ENCODE data around the gene ADAMTS10. TPM values are rescaled to one million over a fixed set of nuclear protein-coding genes. Genes with fewer than 3 reads are reported as not detected.

Gene ADAMTS10
- 10.9 to 20.7 TPM (median 20.2 TPM) in 5 replicates for total RNA-seq (2022; extraction: Qiagen RNA extraction)

DNA sequence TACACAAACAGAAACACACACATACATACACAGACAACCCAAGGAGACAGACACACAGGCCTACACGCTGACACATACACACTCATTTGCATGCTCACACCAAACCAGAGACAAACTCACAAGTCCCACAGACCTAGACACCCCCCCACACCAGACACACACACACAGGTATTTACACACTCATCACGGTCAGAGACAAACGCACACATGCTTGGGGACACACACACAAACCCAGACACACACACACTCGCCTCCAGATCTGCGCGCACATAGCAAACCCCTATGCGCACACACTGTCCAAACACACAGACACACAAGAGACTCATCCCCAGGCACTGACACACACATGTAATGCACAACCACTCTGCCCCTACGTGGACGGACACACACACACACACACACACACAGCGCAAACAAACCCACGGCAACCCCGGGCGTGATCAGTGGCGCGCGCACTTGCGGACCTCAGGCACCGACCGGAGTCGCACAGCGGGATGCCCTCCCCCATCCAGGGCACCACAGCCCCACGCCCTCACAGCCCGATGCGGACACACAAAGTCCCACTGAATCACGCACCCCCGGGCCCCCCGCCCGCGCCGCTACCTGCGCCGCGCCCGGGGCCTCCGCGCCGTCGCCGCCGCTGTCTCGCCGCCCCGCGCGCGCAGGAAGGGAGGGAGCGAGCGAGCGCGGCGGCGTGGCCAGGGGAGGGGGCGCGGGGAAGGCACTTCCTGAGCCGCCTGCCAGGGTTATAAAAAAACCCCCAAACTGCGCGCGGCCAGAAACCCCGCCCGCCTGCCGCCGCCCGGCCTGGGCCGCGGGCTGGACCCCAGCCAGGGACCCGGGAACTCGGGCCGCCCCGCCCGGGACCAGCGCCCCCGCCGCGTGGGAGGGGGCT is at the start of gene ADAMTS10:
TSS of gene ADAMTS10 (minus strand) at position 675 of the 895 bp plus-strand sequence. CDS start 5,005 bp downstream, outside the sequence.

DNA sequence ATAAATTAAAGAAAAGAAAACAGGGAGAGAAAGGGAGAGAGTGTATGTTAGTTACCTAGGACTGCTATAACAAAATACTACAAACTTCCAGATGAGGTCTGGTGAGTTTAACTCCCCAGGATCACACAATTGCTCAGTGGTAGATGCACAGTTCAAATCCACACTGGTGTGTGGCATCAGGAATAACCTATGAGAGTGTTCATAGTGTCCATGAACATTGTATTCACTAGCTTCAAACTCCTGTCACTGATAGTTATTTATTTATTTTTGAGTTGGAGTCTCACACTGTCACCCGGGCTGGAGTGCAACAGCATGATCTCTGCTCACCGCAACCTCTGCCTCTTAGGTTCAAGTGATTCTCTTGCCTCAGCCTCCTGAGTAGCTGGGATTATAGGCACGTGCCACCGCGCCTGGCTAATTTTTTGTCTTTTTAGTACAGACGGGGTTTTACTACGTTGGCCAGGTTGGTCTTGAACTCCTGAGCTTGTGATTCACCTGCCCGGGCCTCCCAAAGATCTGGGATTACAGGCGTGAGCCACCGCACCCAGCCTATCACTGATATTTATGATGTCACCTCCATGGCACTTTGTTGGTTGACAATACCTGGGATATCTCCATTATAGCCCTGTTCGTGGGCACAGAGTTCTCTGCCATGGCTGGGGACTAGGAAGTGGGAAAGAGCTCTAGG is 19.6 kb upstream of the ADAMTS10 start, which contains the start of gene NFILZ:
TSS of gene NFILZ (plus strand) at position 638 of the 688 bp plus-strand sequence. CDS start 46,133 bp downstream, outside the sequence.

GRCh38 chr19:8577247-8577646 is 33.3 kb downstream of the ADAMTS10 start, which contains the start of gene MYO1F:
Gene MYO1F (minus strand): TSS chr19:8577442. CDS start chr19:8577309, 133 bp downstream.

Other genes starting within 250 kb of the ADAMTS10 start
- gene ANGPTL4, start 246.6 kb downstream of the ADAMTS10 start, total RNA-seq (2022; extraction: Qiagen RNA extraction), result 151 to 287 TPM (median 256 TPM) in 5 replicates
- 90.2 to 101 TPM (median 94.2 TPM) in 5 replicates for gene RAB11B, start 220.4 kb downstream of the ADAMTS10 start, total RNA-seq (2022; extraction: Qiagen RNA extraction)
- 15.6 to 20.3 TPM (median 17.7 TPM) in 5 replicates for gene MARCHF2, start 197.4 kb downstream of the ADAMTS10 start, total RNA-seq (2022; extraction: Qiagen RNA extraction)
- gene HNRNPM, start 165.7 kb downstream of the ADAMTS10 start, total RNA-seq (2022; extraction: Qiagen RNA extraction), result 229 to 311 TPM (median 235 TPM) in 5 replicates
- gene PRAM1, start 108.1 kb downstream of the ADAMTS10 start, total RNA-seq (2022; extraction: Qiagen RNA extraction), result 0.07 to 0.25 TPM (median 0.16 TPM) in 5 replicates
- gene ZNF414, start 96.5 kb downstream of the ADAMTS10 start, total RNA-seq (2022; extraction: Qiagen RNA extraction), result 17.5 to 21.7 TPM (median 18.6 TPM) in 5 replicates
- 0.14 to 0.49 TPM (median 0.28 TPM) in 5 replicates for gene MYO1F, start 33.3 kb downstream of the ADAMTS10 start, total RNA-seq (2022; extraction: Qiagen RNA extraction)
- not detected in 5 replicates for gene NFILZ, start 19.9 kb upstream of the ADAMTS10 start, total RNA-seq (2022; extraction: Qiagen RNA extraction)
- not detected in 5 replicates for gene ACTL9, start 88.1 kb upstream of the ADAMTS10 start, total RNA-seq (2022; extraction: Qiagen RNA extraction)
- gene OR2Z1, start 110.9 kb upstream of the ADAMTS10 start, total RNA-seq (2022; extraction: Qiagen RNA extraction), result not detected in 5 replicates
- 5.8 to 8.0 TPM (median 7.7 TPM) in 5 replicates for gene ZNF558, start 221.6 kb upstream of the ADAMTS10 start, total RNA-seq (2022; extraction: Qiagen RNA extraction)
- gene MBD3L1, start 221.7 kb upstream of the ADAMTS10 start, total RNA-seq (2022; extraction: Qiagen RNA extraction), result not detected in 5 replicates

All from A549 treated with CORT108297 at 1 μM for 4 hours (cell line).